Measurements from ENCODE around the gene STK11. TPM values are rescaled to one million over a fixed set of nuclear protein-coding genes. Genes with fewer than 3 reads are reported as not detected.

The STK11 gene
- total and polyA plus RNA-seq, 2 donors (not counting 3 experiments of a cell fraction or from before 2014, with no cell fraction given), result 39.4 to 75.4 TPM

- no peak overlapping the region for H3K27ac ChIP-seq (ENCODE audit: insufficient read depth, low read depth, low read length)
- dilution Hi-C loops (cut with MboI; ENCODE audit: extremely low pct_ligation_motif_present, low sequenced_read_pairs), result no loop called here
- DNase-seq (ENCODE audit: low read depth, low spot score) (no peak), FAIRE-seq (no peak)
- no peak overlapping the region for H2AFZ ChIP-seq (ENCODE audit: low read depth, low read length)
- H3K4me2 ChIP-seq (ENCODE audit: insufficient read depth, low read length), result no peak overlapping the region
- H3K4me3 ChIP-seq (replicated peaks in 1 of 3; ENCODE audit: insufficient read depth in 1 of 3, low read depth in 1 of 3, low read length in 3 of 3), result no peak overlapping the region
- POLR2A ChIA-PET, result interaction anchor here (0.6 kb wide), 1 partner anchor 23 kb away, joined by 3 read pairs; no protein-coding TSS in a partner anchor
- no peak overlapping the region for H3K9ac ChIP-seq (replicated peaks; ENCODE audit: extremely low read depth, insufficient read depth, low read length)
- H3K36me3 ChIP-seq (ENCODE audit: control insufficient read depth in 2 of 2, extremely low read depth in 1 of 2, insufficient read depth in 2 of 2, low read length in 2 of 2), result peaks cover 0 to 3% of the 10 kb centered on the region in 2 experiments
- no peak for TF ChIP-seq POLR2AphosphoS5 (IDR thresholded peaks at IDR 0.05; ENCODE audit: insufficient read depth, low read depth, low read length)
- H4K20me1 ChIP-seq (replicated peaks; ENCODE audit: control insufficient read depth, extremely low read depth, insufficient read depth, low read length), result no peaks in the 10 kb centered on the region
- H3K4me1 ChIP-seq (ENCODE audit: control insufficient read depth, extremely low read depth, insufficient read depth, low read length), result no peaks in the 10 kb centered on the region
- peaks cover 21% of the 10 kb centered on the region for H3K79me2 ChIP-seq (ENCODE audit: control insufficient read depth, insufficient read depth, low read length)
- no peaks in the 10 kb centered on the region for H3K9me3 ChIP-seq (replicated peaks; ENCODE audit: control insufficient read depth, insufficient read depth, low read length)
- intact Hi-C loops (cut with micrococcal nuclease), result no loop called here
- H3K9me1 ChIP-seq (replicated peaks; ENCODE audit: control insufficient read depth, extremely low read depth, insufficient read depth, low read length), result no peaks in the 10 kb centered on the region
- no peaks in the 10 kb centered on the region for H3K27me3 ChIP-seq (ENCODE audit: control insufficient read depth in 2 of 2, insufficient read depth in 2 of 2, low read length in 2 of 2)
- CTCF ChIA-PET, result interaction anchor here (0.7 to 0.9 kb wide), 2 partner anchors 10 kb away, joined by 3 to 4 read pairs; partner anchors contain the start of gene SBNO2
- BruUV-seq (replicated peaks), result no TSS peak
Measured at GRCh38 chr19:1163934-1164683, 41.5 kb upstream of the STK11 start.

DNA sequence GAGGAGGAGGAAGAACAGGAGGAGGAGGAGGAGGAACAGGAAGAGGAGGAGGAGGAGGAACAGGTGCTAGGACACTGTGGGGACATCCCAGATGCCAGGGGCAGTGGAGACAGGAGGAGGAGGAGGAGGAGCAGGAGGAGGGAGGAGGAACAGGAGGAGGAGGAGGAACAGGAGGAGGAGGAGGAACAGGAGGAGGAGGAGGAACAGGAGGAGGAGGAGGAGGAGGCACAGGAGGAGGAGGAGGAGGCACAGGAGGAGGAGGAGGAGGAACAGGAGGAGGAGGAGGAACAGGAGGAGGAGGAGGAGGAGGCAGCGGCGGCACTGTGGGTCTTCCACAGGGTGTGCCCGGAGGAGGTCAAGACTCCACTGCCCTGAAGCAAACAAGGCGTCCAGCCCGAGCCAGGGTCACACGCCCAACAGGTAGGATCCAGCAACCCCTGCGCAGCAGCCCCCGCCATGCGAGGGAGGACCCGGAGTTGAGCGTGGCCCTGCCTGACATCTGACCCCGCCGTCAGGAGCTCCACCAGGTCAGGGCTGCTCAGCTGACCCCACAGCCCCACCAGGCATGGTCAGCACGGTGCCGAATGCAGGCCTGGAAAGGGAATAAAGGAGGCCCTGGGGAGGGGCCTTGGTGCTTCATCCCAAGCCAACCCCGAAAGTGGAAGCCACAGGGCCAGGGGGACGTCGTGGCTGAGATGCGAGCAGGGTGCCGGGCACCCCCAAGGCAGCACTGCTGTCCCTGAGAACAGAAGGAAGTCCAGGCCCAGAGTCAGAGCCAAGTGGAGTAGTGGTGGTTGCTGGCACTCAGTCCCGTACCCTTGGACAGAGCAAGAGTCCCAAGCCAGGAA, 40.7 kb upstream of the STK11 start:
- intact Hi-C loops (cut with micrococcal nuclease), result no loop called here
- H3K27ac ChIP-seq (ENCODE audit: insufficient read depth, low read depth, low read length), result no peak overlapping the region
- H3K4me1 ChIP-seq (ENCODE audit: control insufficient read depth, extremely low read depth, insufficient read depth, low read length), result no peaks in the 10 kb centered on the region
- no peak overlapping the region for H3K4me3 ChIP-seq (replicated peaks in 1 of 3; ENCODE audit: insufficient read depth in 1 of 3, low read depth in 1 of 3, low read length in 3 of 3)
- peaks cover 28% of the 10 kb centered on the region for H3K79me2 ChIP-seq (ENCODE audit: control insufficient read depth, insufficient read depth, low read length)
- H3K4me2 ChIP-seq (ENCODE audit: insufficient read depth, low read length), result no peak overlapping the region
- no peaks in the 10 kb centered on the region for H3K27me3 ChIP-seq (ENCODE audit: control insufficient read depth in 2 of 2, insufficient read depth in 2 of 2, low read length in 2 of 2)
- H3K9me1 ChIP-seq (replicated peaks; ENCODE audit: control insufficient read depth, extremely low read depth, insufficient read depth, low read length), result no peaks in the 10 kb centered on the region
- POLR2A ChIA-PET, result no interaction called here
- peaks cover 0 to 3% of the 10 kb centered on the region in 2 experiments for H3K36me3 ChIP-seq (ENCODE audit: control insufficient read depth in 2 of 2, extremely low read depth in 1 of 2, insufficient read depth in 2 of 2, low read length in 2 of 2)
- DNase-seq (ENCODE audit: low read depth, low spot score) (no peak), FAIRE-seq (no peak)
- dilution Hi-C loops (cut with MboI; ENCODE audit: extremely low pct_ligation_motif_present, low sequenced_read_pairs), result no loop called here
- no peak overlapping the region for H2AFZ ChIP-seq (ENCODE audit: low read depth, low read length)
- CTCF ChIA-PET, result no interaction called here
- H3K9ac ChIP-seq (replicated peaks; ENCODE audit: extremely low read depth, insufficient read depth, low read length), result no peak overlapping the region
- TF ChIP-seq, protein P1, sequence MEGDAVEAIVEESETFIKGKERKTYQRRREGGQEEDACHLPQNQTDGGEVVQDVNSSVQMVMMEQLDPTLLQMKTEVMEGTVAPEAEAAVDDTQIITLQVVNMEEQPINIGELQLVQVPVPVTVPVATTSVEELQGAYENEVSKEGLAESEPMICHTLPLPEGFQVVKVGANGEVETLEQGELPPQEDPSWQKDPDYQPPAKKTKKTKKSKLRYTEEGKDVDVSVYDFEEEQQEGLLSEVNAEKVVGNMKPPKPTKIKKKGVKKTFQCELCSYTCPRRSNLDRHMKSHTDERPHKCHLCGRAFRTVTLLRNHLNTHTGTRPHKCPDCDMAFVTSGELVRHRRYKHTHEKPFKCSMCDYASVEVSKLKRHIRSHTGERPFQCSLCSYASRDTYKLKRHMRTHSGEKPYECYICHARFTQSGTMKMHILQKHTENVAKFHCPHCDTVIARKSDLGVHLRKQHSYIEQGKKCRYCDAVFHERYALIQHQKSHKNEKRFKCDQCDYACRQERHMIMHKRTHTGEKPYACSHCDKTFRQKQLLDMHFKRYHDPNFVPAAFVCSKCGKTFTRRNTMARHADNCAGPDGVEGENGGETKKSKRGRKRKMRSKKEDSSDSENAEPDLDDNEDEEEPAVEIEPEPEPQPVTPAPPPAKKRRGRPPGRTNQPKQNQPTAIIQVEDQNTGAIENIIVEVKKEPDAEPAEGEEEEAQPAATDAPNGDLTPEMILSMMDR (IDR thresholded peaks at IDR 0.05; ENCODE audit: extremely low read depth in 1 of 2, insufficient read depth in 1 of 2, low read depth in 1 of 2, low read length in 2 of 2), result no peak
- TF ChIP-seq EZH2 (IDR thresholded peaks at IDR 0.05; ENCODE audit: borderline replicate concordance, low read depth, low read length, severe bottlenecking) (no peak), JUN (IDR thresholded peaks at IDR 0.05; ENCODE audit: borderline replicate concordance, insufficient read depth, insufficient read length, low read depth) (no peak), FOS (IDR thresholded peaks at IDR 0.05; ENCODE audit: borderline replicate concordance, insufficient read depth, low read length) (no peak), GATA2 (IDR thresholded peaks at IDR 0.05; ENCODE audit: insufficient read depth, insufficient read length, low read depth, low read length) (no peak)
- no peaks in the 10 kb centered on the region for H4K20me1 ChIP-seq (replicated peaks; ENCODE audit: control insufficient read depth, extremely low read depth, insufficient read depth, low read length)
- no TSS peak for BruUV-seq (replicated peaks)
- no peaks in the 10 kb centered on the region for H3K9me3 ChIP-seq (replicated peaks; ENCODE audit: control insufficient read depth, insufficient read depth, low read length)
